ENCODE results near the gene AVEN.

AVEN gene

DNA sequence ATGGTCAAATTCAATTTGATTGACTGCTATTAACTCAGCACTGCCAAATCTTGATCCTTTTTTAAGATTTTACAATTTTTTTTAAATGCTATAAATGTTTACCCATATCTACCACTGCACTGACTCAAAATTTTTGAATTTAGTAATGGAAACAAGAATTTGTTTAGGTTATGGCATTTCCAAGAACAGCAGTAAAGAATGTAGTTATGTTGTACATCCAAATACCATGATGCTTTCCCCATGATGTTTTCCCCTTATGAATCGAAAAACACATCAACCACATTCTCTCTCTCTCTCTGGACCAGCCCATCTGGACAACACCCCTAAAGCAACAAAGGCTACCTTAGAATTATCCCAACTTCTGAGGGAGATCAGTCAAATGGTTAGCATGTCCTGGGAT lies 56.5 kb downstream of the AVEN start:
- TF ChIP-seq, protein P1, sequence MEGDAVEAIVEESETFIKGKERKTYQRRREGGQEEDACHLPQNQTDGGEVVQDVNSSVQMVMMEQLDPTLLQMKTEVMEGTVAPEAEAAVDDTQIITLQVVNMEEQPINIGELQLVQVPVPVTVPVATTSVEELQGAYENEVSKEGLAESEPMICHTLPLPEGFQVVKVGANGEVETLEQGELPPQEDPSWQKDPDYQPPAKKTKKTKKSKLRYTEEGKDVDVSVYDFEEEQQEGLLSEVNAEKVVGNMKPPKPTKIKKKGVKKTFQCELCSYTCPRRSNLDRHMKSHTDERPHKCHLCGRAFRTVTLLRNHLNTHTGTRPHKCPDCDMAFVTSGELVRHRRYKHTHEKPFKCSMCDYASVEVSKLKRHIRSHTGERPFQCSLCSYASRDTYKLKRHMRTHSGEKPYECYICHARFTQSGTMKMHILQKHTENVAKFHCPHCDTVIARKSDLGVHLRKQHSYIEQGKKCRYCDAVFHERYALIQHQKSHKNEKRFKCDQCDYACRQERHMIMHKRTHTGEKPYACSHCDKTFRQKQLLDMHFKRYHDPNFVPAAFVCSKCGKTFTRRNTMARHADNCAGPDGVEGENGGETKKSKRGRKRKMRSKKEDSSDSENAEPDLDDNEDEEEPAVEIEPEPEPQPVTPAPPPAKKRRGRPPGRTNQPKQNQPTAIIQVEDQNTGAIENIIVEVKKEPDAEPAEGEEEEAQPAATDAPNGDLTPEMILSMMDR (IDR thresholded peaks at IDR 0.05; ENCODE audit: extremely low read depth, insufficient read depth, missing control alignments): no peak
- DNase-seq (ENCODE audit: low spot score): no peak
- in situ Hi-C loops (cut with MboI; ENCODE audit: low pct_unique_long_range_greater_than_20kb, low sequenced_read_pairs, unreplicated experiment): no loop called here

DNA sequence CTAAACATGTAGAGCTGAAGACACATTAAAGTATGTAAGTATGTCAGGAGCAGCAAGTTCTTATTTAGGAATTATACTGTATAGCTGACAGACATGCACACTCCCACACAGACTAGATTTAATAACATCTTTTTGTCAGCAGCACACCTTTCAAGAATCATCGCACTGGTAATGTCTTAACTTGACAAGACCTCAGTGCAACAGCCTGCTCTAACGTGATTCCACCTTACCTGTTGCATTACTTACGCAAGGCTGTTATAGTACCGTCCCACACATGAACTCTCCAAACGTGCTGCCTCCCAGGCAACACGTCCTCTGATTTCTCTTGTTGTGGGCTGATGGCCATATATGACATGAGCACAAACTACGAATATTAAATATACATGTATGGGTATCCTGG lies 58.8 kb downstream of the AVEN start:
- in situ Hi-C loops (cut with MboI; ENCODE audit: low pct_unique_long_range_greater_than_20kb, low sequenced_read_pairs, unreplicated experiment): no loop called here
- DNase-seq (ENCODE audit: low spot score): no peak
- TF ChIP-seq, protein P1 (IDR thresholded peaks at IDR 0.05; ENCODE audit: extremely low read depth, insufficient read depth, missing control alignments): no peak

DNA sequence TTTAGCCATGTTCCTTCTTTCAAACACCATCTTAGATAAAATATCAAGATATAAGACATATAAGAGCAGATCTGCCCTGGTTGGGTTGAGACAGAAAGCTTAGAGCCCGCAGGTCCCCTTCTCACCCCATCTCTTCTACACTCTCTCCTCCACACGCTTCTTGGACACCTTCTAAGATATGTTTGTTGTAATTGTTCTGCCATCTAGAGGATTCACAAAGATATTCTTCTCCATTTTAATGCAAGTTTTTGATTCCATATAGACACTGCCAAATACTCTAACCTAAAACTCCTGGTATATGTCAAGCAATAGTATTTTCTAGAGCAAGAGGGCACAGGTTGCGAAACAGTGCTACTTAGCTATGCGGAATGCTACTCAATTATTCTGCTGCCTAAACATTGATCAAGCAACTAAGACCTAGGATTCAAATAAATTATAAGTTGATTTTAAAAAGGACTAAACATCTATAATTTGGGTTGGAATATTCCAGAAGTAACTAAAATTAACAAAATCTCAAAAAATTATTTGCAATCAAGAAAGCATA lies 63.9 kb downstream of the AVEN start:
- in situ Hi-C loops (cut with MboI; ENCODE audit: low pct_unique_long_range_greater_than_20kb, low sequenced_read_pairs, unreplicated experiment): no loop called here
- DNase-seq (ENCODE audit: low spot score): no peak
- TF ChIP-seq, protein P1 (IDR thresholded peaks at IDR 0.05; ENCODE audit: extremely low read depth, insufficient read depth, missing control alignments): no peak

DNA sequence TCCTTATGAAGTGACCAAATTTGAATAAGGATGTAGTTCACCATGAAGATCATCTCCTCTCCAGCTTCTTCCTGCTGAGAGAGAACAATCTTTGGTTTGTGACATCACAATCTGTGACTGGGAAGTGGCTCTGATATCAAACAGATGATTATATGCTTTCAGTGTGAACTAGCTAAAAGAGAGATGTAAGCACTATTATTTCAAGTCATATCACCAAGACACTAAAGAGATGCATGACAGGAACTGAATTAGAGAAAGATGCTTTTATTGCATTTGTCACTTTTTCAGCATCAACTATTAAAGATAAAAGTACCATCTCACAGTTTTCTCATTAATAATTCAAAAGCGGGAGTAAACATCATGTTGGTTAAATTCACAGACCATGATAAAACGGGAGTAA lies 67.2 kb downstream of the AVEN start:
- no peak for DNase-seq (ENCODE audit: low spot score)
- in situ Hi-C loops (cut with MboI; ENCODE audit: low pct_unique_long_range_greater_than_20kb, low sequenced_read_pairs, unreplicated experiment): no loop called here
- TF ChIP-seq, protein P1 (IDR thresholded peaks at IDR 0.05; ENCODE audit: extremely low read depth, insufficient read depth, missing control alignments): no peak

DNA sequence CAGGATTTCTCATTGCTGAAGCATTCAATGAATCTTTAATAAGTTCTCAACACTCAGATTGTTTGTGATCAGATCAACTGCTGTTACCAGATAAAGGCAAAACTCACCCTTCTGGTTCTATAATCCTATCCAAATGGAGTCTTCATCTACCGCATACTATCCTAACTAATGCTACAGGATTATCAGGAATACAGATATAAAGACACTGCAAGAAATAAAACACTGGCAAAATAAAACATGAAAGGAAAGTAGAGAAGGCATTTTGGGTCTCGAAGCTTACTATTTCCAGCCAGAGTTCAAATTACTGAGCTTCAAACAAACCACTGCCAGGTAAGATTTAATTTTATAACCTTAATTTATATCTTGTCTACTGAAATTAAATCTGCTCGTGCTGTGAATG lies 70.2 kb downstream of the AVEN start:
- TF ChIP-seq, protein P1 (IDR thresholded peaks at IDR 0.05; ENCODE audit: extremely low read depth, insufficient read depth, missing control alignments): no peak
- in situ Hi-C loops (cut with MboI; ENCODE audit: low pct_unique_long_range_greater_than_20kb, low sequenced_read_pairs, unreplicated experiment): loop anchor here (10.0 kb wide), 1 partner anchor 234 kb away; no protein-coding TSS in a partner anchor
- no peak for DNase-seq (ENCODE audit: low spot score)

DNA sequence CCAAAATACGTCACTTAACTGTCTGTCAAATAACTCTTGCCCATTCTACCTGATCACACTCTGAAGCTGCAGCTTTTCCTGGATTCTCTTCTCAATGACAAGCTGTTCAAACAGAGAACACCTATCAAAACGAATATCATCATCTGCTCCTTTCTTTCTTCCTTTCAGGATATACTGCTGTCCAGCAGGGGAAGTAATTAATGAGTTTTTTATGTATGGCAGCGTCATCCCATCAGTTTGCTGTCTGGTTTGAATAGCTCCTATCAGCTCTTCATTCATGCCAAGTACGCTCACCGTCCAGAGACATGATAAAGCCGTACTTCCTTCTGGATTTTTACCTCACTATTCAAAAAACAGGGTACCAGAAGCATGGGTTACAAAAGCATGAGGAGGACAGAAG lies 70.8 kb downstream of the AVEN start, which contains the start of gene CHRM5:
CHRM5 (plus strand) TSS at position 274 of the 400 bp plus-strand sequence. CDS start 94,221 bp downstream, outside the sequence.
- in situ Hi-C loops (cut with MboI; ENCODE audit: low pct_unique_long_range_greater_than_20kb, low sequenced_read_pairs, unreplicated experiment): loop anchor here (10.0 kb wide), 1 partner anchor 233 kb away; no protein-coding TSS in a partner anchor
- TF ChIP-seq, protein P1 (IDR thresholded peaks at IDR 0.05; ENCODE audit: extremely low read depth, insufficient read depth, missing control alignments): no peak
- no peak for DNase-seq (ENCODE audit: low spot score)

Measured in GM13977 (cell line).